HUES6 (cell line): Measurements from ENCODE around the gene ANKMY1.

Experiments
- H3K27ac ChIP-seq: 2 replicates; pipeline ENCODE4 v1.7.0; 2013; ENCODE audit warnings: low read depth, mild to moderate bottlenecking, low read length, inconsistent platforms
- H3K27me3 ChIP-seq: 2 replicates; pipeline ENCODE4 v1.6.1; 2013; ENCODE audit warnings: low read length; ENCODE audit not compliant: control insufficient read depth, insufficient read depth
- H3K36me3 ChIP-seq: 2 replicates; pipeline ENCODE4 v1.6.1; 2013; ENCODE audit warnings: low read length; ENCODE audit not compliant: control insufficient read depth, insufficient read depth
- H3K4me1 ChIP-seq: 2 replicates; pipeline ENCODE4 v1.6.1; 2013; ENCODE audit warnings: low read length; ENCODE audit not compliant: control insufficient read depth, insufficient read depth
- H3K4me3 ChIP-seq: 2 replicates; pipeline ENCODE4 v1.5.1; 2013; ENCODE audit warnings: low read depth, low read length
- H3K9ac ChIP-seq: one replicate; pipeline ENCODE4 v1.6.1; 2013; ENCODE audit warnings: mild to moderate bottlenecking, low read length
- H3K9me3 ChIP-seq: 2 replicates; pipeline ENCODE4 v1.6.1; 2013; ENCODE audit warnings: low read depth, low read length; ENCODE audit not compliant: control insufficient read depth, insufficient read depth

The ANKMY1 gene

DNA sequence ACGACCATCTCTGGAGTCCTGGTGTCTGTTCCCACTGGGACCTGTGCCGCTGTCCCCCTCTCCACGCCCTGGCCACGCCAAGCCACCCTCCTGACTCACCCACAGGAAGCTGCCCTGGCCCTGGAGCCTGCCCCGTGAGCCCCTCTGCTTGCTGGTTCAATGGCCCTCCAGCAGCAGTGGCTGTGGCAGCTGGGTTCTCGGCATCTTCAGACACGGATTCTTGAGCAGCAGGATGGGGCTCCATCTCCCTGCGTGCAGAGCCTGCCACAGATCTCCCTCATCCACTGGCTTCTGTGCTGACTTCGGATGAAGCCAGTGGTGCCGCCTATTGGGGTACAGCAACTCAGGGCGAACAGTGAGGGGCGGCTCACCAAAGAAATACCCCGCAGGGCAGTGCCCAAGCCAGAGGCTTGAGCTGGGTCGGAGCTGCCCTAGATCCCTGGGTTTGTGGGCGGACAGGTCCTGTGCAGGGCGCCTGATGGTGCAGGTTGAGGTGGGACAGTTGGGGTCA, 42.7 kb upstream of the ANKMY1 start:
- Histone ChIP-seq H3K27me3 (no peaks in the 10 kb centered on the region), H3K4me3 (no peak overlapping the region), H3K36me3 (peaks cover 41% of the 10 kb centered on the region), H3K4me1 (peaks cover 5% of the 10 kb centered on the region; the same call in 1 of the 2 replicates), H3K9me3 (no peaks in the 10 kb centered on the region), H3K9ac (no peak overlapping the region), H3K27ac (no peak overlapping the region)

DNA sequence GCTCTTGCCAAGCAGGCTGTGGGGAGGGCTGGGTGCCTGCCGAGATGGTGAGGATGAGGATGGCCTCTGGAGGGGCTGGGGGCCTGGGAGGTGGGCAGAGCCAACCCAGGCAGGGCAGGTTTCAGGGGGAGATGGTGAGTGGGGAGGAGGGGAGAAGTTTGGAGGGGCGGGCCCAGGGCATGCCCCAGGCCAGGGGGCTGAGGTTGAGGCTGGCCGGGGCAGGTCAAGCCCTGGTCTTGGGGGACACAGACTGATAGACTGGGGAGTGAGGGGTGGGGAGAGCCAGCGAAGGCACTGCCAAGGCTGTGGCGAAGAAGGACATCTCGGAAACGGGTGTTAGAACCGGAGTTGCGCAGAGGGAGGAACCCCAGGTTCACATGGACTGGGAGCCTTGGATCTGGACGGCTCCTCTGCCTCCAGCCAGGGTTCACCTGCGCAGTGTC, 41.4 kb upstream of the ANKMY1 start:
- peaks cover 41% of the 10 kb centered on the region for H3K36me3 ChIP-seq
- no peak overlapping the region for H3K4me3 ChIP-seq
- peaks cover 2% of the 10 kb centered on the region; the same call in 1 of the 2 replicates for H3K4me1 ChIP-seq
- H3K9me3 ChIP-seq, result no peaks in the 10 kb centered on the region
- H3K27me3 ChIP-seq, result no peaks in the 10 kb centered on the region
- H3K9ac ChIP-seq, result no peak overlapping the region
- H3K27ac ChIP-seq, result no peak overlapping the region

- no peak overlapping the region for H3K27ac ChIP-seq
- no peaks in the 10 kb centered on the region for H3K27me3 ChIP-seq
- H3K9ac ChIP-seq, result no peak overlapping the region
- peaks cover 46% of the 10 kb centered on the region for H3K36me3 ChIP-seq
- H3K4me3 ChIP-seq, result no peak overlapping the region
- no peaks in the 10 kb centered on the region for H3K9me3 ChIP-seq
- no peaks in the 10 kb centered on the region for H3K4me1 ChIP-seq
Measured at GRCh38 chr2:240598311-240598911, 40.6 kb upstream of the ANKMY1 start.

GRCh38 chr2:240597419-240598181, 39.8 kb upstream of the ANKMY1 start:
- H3K27me3 ChIP-seq, result no peaks in the 10 kb centered on the region
- no peak overlapping the region for H3K9ac ChIP-seq
- no peak overlapping the region for H3K4me3 ChIP-seq
- peaks cover 51% of the 10 kb centered on the region for H3K36me3 ChIP-seq
- H3K4me1 ChIP-seq, result no peaks in the 10 kb centered on the region
- H3K9me3 ChIP-seq, result no peaks in the 10 kb centered on the region
- H3K27ac ChIP-seq, result no peak overlapping the region

DNA sequence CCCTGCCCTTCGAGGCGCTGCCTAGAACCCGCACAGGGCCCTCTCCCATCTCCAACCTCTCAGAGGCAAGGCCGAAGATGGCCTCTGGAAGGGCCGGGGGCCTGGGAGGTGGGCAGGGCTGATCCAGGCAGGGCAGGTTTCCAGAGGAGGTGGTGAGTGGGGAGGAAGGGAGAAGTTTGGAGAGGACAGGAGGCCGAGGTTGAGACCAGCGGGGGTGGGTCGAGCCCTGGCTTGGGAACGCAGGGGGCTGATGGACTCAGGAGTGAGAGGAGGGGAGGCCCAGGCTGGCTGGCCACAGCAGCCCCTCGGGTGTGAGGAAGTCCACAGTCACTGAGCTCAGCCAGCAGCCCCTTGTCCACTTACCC, 39.2 kb upstream of the ANKMY1 start:
- H3K9ac ChIP-seq, result no peak overlapping the region

DNA sequence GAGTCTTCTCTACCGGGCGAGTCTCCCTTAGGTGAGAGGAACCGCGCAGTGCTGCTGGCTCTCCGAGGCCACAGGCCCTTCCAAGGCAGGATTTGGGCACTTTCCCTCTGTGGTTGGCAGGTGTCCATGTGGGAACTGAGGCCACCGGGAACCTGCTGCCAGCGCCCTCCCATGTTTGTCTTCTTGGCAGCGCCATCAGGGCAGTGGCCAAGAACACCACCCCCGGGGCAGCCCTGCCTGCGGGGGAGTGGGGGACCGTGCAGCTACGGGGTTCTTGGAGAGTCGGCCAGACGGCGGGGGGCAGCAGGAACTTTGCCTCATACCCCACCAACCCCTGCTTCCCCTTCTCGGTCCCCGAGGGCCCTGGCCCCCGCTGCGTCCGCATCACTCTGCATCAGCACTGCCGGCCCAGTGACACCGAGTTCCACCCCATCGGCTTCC, 38.7 kb upstream of the ANKMY1 start:
- Histone ChIP-seq H3K4me1 (no peaks in the 10 kb centered on the region), H3K36me3 (peaks cover 61% of the 10 kb centered on the region), H3K9me3 (no peaks in the 10 kb centered on the region), H3K9ac (no peak overlapping the region), H3K27ac (no peak overlapping the region), H3K27me3 (no peaks in the 10 kb centered on the region), H3K4me3 (no peak overlapping the region)

More for the DNA sequence above, 39.2 kb upstream of the ANKMY1 start:
- H3K4me3 ChIP-seq, result no peak overlapping the region
- no peaks in the 10 kb centered on the region for H3K27me3 ChIP-seq
- H3K9me3 ChIP-seq, result no peaks in the 10 kb centered on the region
- peaks cover 56% of the 10 kb centered on the region for H3K36me3 ChIP-seq
- no peak overlapping the region for H3K27ac ChIP-seq
- no peaks in the 10 kb centered on the region for H3K4me1 ChIP-seq

DNA sequence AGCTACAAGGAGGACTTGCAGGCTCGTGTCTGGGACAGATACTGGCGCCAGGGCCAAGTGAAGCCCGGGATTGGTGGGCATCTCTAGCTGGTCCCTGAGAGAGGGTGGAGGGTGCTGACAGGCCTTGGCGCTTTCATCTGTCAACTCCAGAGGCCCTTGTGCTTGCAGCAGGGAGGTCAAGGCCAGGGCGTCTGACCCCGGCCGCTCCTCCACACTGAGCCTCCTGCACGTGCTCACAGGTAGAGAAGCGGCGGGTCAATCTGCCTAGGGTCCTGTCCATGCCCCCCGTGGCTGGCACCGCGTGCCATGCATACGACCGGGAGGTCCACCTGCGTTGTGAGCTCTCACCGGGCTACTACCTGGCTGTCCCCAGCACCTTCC, 38.3 kb upstream of the ANKMY1 start:
- Histone ChIP-seq H3K4me3 (no peak overlapping the region), H3K27me3 (no peaks in the 10 kb centered on the region), H3K36me3 (peaks cover 64% of the 10 kb centered on the region), H3K4me1 (no peaks in the 10 kb centered on the region), H3K27ac (no peak overlapping the region), H3K9me3 (no peaks in the 10 kb centered on the region), H3K9ac (no peak overlapping the region)

DNA sequence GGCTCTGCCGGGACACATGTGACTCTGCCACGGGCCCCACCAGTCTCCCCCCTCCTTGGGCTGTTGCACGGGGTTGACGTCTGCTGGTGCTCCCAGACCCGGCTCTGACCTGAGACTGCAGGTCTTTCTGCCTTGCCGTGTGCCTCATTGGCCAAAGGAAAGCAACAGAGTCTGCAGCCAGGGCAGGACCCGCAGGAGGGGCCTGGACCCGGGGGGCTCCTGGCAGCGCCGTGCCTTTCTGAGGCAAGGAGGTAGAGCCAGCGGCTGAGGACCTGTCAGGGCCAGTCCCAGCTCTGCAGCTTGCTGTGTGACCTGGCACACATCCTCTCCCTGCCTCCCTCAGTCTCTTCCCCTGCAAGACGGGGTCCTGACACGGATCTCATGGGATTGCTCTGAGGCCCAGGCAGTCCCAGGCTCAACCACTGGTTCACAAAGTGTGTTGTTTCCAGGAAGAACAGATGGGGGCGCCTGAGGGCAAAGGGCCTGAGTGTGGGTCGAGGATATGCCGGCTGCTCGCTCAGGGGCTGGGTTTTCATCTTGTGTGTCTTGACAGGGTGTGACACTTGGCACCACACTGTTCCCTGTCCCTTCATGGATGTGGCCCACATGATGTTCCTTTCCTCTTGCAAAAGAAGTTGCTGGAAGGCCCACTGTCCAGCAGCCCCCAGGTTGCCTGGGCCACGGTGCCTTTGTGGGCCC, 37.7 kb upstream of the ANKMY1 start:
- Histone ChIP-seq H3K36me3 (peaks cover 68% of the 10 kb centered on the region), H3K27ac (no peak overlapping the region), H3K9me3 (no peaks in the 10 kb centered on the region), H3K4me1 (no peaks in the 10 kb centered on the region), H3K9ac (no peak overlapping the region), H3K27me3 (no peaks in the 10 kb centered on the region), H3K4me3 (no peak overlapping the region)

DNA sequence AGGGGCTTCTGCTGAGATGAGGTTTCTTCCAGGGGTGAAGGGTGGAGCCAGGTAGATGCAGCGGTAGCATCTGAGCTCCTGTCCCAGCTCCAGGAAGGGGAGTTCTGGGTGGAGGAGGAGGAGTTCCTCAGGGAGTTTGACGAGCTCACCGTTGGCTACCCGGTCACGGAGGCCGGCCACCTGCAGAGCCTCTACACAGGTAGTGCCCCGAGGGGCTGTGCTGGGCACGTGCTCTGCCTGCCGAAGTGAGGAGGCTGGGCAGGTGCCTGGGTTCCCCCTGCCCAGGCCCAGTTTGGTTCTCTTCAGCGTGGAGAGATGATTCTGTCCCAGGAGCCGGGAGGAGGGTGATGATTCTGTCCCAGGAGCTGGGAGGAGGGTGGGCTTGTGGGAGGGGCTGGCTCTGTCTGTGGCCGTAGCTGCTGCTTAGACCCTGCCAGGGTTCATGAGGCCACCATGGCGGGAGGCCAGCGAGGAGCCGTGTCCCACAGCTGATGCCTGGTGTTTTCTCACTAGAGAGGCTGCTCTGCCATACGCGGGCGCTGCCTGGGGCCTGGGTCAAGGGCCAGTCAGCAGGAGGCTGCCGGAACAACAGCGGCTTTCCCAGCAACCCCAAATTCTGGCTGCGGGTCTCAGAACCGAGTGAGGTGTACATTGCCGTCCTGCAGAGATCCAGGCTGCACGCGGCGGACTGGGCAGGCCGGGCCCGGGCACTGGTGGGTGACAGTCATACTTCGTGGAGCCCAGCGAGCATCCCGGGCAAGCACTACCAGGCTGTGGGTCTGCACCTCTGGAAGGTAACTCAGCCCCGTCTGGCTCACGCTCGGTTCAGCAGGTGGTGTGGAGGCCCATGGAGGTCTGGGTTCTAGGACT, 37.0 kb upstream of the ANKMY1 start:
- Histone ChIP-seq H3K27ac (no peak overlapping the region), H3K9me3 (no peaks in the 10 kb centered on the region), H3K36me3 (peaks cover 71% of the 10 kb centered on the region), H3K4me1 (no peaks in the 10 kb centered on the region), H3K9ac (no peak overlapping the region), H3K4me3 (no peak overlapping the region), H3K27me3 (no peaks in the 10 kb centered on the region)

DNA sequence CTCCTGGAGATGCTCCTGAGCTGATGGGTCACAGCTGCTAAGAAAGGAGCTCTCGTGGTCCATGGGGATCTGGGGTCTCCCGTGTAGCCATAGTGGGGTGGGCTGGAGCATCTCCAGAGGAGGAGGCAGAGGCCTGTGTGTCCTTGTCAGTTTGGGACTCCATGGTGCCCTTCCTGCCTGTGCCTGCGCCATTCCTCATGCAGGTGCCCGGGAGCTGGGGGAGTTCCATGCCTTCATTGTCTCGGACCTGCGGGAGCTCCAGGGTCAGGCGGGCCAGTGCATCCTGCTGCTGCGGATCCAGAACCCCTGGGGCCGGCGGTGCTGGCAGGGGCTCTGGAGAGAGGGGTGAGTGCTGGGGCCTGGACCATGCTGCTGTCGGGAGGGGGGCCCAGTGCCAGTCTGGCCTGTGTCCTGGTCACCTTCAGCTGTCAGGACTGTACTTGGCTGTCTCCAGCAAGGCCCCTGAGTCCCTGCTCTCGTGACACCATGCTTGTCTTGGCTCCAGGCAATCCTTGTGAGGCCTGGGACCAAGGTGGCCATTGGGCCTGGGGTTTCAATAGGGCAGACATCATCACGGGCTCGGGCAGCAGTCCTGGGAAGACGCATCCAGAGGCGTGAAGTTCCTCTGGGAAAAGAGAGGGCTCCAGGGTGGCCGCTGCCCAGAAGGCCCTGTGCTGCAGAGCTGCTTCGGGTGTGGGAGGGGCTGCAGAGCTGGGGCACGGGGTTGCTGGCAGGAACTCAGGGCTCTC, 36.1 kb upstream of the ANKMY1 start:
- Histone ChIP-seq H3K4me3 (no peak overlapping the region), H3K27me3 (no peaks in the 10 kb centered on the region), H3K4me1 (no peaks in the 10 kb centered on the region), H3K9me3 (no peaks in the 10 kb centered on the region), H3K9ac (no peak overlapping the region), H3K36me3 (peaks cover 68% of the 10 kb centered on the region), H3K27ac (no peak overlapping the region)
